ENCODE data around the gene SGK1.
"Not testable (repeated sequence)": the region's sequence is repeated elsewhere in the genome, so short reads cannot be mapped to it uniquely, and the experiment has no call there.

The SGK1 gene

GRCh38 chr6:134308800-134309199, 9.1 kb downstream of the SGK1 start:
- TF ChIP-seq, protein P1, sequence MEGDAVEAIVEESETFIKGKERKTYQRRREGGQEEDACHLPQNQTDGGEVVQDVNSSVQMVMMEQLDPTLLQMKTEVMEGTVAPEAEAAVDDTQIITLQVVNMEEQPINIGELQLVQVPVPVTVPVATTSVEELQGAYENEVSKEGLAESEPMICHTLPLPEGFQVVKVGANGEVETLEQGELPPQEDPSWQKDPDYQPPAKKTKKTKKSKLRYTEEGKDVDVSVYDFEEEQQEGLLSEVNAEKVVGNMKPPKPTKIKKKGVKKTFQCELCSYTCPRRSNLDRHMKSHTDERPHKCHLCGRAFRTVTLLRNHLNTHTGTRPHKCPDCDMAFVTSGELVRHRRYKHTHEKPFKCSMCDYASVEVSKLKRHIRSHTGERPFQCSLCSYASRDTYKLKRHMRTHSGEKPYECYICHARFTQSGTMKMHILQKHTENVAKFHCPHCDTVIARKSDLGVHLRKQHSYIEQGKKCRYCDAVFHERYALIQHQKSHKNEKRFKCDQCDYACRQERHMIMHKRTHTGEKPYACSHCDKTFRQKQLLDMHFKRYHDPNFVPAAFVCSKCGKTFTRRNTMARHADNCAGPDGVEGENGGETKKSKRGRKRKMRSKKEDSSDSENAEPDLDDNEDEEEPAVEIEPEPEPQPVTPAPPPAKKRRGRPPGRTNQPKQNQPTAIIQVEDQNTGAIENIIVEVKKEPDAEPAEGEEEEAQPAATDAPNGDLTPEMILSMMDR (IDR thresholded peaks at IDR 0.05): no peak
- no peaks in the 10 kb centered on the region for H3K9me3 ChIP-seq
- no peaks in the 10 kb centered on the region for H3K27me3 ChIP-seq
- no peak overlapping the region for H3K4me3 ChIP-seq
- intact Hi-C loops (cut with DNase I; ENCODE audit: low total_unique reads): no loop called here
- no peak for DNase-seq
- no peaks in the 10 kb centered on the region for H3K4me1 ChIP-seq
- H3K27ac ChIP-seq: no peak overlapping the region
- H3K36me3 ChIP-seq: no peaks in the 10 kb centered on the region

DNA sequence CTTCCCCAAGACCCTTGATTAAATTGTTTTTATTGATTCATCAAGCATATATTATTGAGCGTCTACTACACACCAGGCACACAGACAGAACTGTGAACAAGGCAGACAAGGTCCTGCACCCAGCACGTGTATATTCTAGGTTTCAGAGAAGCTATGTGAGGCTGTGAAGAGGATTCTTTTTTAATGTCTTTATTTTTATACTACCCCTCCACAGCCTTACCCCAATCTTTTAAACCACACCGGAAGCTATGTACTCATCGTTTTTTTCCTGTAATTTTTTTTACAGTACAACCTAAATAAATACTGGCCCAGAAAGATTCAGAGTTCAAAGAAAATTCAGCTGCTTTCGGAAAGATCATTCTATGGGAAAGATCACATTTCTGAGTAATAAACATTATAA, 10.0 kb downstream of the SGK1 start:
- no peaks in the 10 kb centered on the region for H3K36me3 ChIP-seq
- H3K9me3 ChIP-seq: no peaks in the 10 kb centered on the region
- no peak overlapping the region for H3K27ac ChIP-seq
- no peak overlapping the region for H3K4me3 ChIP-seq
- intact Hi-C loops (cut with DNase I; ENCODE audit: low total_unique reads): no loop called here
- DNase-seq: no peak
- H3K27me3 ChIP-seq: no peaks in the 10 kb centered on the region
- H3K4me1 ChIP-seq: no peaks in the 10 kb centered on the region
- TF ChIP-seq, protein P1 (IDR thresholded peaks at IDR 0.05): no peak

- TF ChIP-seq, protein P1 (IDR thresholded peaks at IDR 0.05): no peak
- H3K4me1 ChIP-seq: no peaks in the 10 kb centered on the region
- H3K36me3 ChIP-seq: no peaks in the 10 kb centered on the region
- intact Hi-C loops (cut with DNase I; ENCODE audit: low total_unique reads): no loop called here
- DNase-seq: no peak
- H3K9me3 ChIP-seq: no peaks in the 10 kb centered on the region
- no peak overlapping the region for H3K4me3 ChIP-seq
- H3K27me3 ChIP-seq: no peaks in the 10 kb centered on the region
- H3K27ac ChIP-seq: no peak overlapping the region
Measured at GRCh38 chr6:134307075-134307474, 10.8 kb downstream of the SGK1 start.

DNA sequence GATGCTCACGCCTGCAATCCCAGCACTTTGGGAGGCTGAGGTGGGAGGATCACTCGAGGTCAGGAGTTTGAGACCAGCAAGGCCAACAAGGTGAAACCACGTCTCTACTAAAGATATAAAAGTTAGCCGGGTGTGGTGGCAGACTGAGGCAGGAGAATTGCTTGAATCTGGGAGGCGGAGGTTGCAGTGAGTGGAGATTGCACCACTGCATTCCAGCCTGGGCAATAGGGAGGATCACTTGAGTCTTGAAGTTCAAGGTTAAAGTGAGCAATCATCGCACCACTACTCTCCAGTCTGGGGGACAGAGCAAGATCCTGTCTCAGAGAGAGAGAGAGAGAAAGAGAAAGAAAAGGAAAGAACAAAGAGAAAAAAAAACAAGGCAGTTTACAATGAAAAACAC, 13.5 kb downstream of the SGK1 start:
- H3K4me3 ChIP-seq; H3K9me3 ChIP-seq; intact Hi-C loops (cut with DNase I; ENCODE audit: low total_unique reads); H3K36me3 ChIP-seq; H3K4me1 ChIP-seq; H3K27me3 ChIP-seq; DNase-seq; H3K27ac ChIP-seq: not testable (repeated sequence)

- DNase-seq: no peak
- H3K27ac ChIP-seq: no peak overlapping the region
Measured at GRCh38 chr6:134303891-134304290, 14.0 kb downstream of the SGK1 start.

DNA sequence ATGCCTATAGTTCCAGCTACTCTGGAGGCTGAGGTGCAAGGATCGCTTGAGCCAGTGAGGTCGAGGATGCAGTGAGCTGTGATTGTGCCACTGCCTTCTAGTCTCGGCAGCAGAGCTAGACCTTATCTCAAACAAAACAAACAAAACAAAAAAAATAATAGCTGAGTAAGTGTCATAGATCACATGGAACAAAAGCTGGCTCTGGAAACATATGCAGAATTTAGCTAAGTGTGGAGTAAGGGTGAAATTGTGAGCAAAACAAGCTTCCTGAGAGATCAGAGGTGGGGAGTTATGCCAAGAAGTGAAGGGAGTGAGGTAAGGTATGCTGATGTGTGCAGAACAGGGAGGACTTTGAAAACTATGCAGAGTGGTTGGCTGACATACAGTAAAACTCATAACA, 18.7 kb downstream of the SGK1 start:
- no peak for DNase-seq
- Histone ChIP-seq H3K27ac (no peak overlapping the region), H3K4me3 (no peak overlapping the region), H3K4me1 (peaks cover 0 to 12% (median 4%) of the 10 kb centered on the region in 4 donors), H3K27me3 (no peaks in the 10 kb centered on the region), H3K36me3 (no peaks in the 10 kb centered on the region), H3K9me3 (no peaks in the 10 kb centered on the region)
- TF ChIP-seq, protein P1 (IDR thresholded peaks at IDR 0.05): no peak
- intact Hi-C loops (cut with DNase I; ENCODE audit: low total_unique reads): no loop called here

More at GRCh38 chr6:134303891-134304290, 14.0 kb downstream of the SGK1 start:
- H3K4me3 ChIP-seq: no peak overlapping the region
- no peaks in the 10 kb centered on the region for H3K27me3 ChIP-seq
- H3K9me3 ChIP-seq: no peaks in the 10 kb centered on the region
- no peaks in the 10 kb centered on the region for H3K4me1 ChIP-seq
- TF ChIP-seq, protein P1 (IDR thresholded peaks at IDR 0.05): no peak
- intact Hi-C loops (cut with DNase I; ENCODE audit: low total_unique reads): no loop called here
- H3K36me3 ChIP-seq: no peaks in the 10 kb centered on the region
